NCI-H1105 (cell line): Measurements from ENCODE around the gene SLC35F2.

Source experiments
- DNase-seq: peaks from one replicate; lab custom pipeline; 2025; lab: John Stamatoyannopoulos, UW

Gene SLC35F2

GRCh38 chr11:107787733-107788132 lies 70.9 kb downstream of the SLC35F2 start:
- no peak for DNase-seq

- no peak for DNase-seq
Observed at GRCh38 chr11:107785401-107785800, 73.2 kb downstream of the SLC35F2 start.

DNA sequence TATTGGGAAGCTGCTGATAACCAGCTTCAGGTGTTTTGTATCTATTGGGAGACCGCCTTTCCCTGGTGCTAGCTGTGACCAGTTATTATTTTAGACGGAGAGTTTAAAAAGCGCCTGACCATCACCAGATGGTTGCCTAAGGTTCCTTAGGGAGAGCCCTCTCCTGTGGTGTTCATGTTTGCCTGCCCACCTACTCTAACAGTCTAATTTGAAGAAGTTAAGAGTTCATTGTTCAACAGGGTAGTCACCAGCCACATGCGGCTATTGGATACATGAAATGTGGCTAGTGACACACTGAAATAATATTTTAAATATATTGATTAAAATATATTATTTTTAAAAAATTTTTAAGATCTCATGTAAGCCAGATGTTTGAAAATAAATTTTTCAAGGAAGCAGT lies 75.5 kb downstream of the SLC35F2 start:
- no peak for DNase-seq

DNA sequence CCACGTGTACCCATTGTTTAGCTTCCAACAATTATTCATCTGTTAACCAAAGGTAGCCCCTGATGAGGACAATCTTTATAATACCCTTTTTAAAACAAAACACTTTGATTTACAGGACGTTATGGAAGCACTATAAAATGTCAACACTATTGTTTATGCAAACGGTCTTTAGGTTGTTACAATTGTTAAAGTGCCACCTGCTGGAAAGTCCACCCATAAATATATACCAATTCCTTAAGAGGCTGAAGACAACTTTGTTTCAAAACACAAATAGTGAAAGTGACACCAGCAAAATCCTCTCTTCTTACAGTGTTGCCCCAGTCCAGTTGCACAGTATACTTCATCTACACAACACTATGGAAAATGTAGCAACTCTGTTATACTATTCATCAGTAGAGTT lies 77.8 kb downstream of the SLC35F2 start:
- no peak for DNase-seq

- DNase-seq: no peak
Observed at GRCh38 chr11:107780136-107780535, 78.5 kb downstream of the SLC35F2 start.

DNA sequence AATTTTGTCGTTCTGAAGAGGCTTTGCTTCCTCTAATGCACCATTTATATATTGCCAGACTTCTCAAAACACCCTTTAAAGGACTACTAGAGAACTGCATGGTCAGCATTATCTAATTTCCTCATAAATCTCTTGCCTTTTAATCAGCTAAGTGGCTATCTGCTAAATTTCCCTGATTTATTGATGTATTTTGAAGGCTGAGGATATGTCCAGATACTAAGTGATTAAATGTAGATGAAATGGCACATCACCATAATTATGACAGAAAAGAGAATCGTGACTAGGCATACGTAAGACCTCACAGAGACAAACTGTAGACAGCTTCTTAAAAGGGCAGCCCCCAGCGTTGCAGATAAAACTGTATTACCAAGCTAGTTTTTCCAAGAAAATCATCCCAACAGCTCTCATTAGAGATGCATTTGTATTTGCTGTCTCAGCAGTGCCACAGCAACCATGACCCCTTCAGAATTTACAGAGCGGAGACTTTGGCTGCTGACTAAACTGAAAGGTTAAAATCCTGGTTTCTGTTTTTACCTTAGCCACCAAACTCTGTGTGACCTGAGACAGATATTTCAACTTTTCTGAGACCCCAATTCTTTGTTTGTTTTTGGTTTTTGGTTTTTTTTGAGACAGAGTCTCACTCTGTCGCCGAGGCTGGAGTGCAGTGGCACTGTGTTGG lies 79.6 kb downstream of the SLC35F2 start:
- no peak for DNase-seq

DNA sequence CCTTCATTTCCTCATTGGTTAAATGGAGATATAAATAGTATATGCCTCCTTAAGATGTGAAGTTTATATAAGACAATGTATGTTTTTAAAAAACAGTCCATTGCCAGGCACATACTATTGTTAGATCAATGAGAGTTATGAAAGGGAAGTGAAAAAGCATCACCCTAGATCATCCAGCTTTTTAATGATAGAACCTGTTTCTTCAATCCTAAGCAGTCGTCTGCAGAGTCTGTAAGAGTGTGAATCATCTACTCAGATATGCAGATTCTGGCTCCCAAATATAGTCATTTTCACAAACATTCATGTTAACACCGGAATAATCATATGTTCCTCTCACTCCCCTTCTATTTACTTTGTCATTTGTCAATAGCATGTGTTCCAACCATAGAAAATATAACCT lies 81.5 kb downstream of the SLC35F2 start:
- no peak for DNase-seq

DNA sequence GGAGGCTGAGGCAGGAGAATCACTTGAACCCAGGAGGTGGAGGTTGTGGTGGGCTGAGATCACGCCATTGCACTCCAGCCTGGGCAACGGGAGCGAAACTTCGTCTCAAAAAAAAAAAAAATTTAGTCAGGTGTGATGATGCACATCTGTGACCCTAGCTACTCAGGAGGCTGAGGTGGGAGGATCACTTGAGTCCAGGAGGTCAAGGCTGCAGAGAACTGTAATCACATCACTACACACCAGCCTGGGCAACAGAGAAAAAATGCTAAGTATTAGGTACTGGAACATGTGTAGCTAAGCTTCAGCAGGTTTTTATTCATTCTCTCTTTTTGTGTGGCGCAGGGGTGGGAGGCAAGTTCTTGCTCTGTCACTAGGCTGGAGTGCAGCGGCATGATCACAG lies 82.5 kb downstream of the SLC35F2 start:
- no peak for DNase-seq

- no peak for DNase-seq
Observed at GRCh38 chr11:107770551-107770951, 88.0 kb downstream of the SLC35F2 start.

GRCh38 chr11:107769189-107769588 lies 89.4 kb downstream of the SLC35F2 start:
- DNase-seq: no peak

- DNase-seq: peak; percentile 68
Observed at GRCh38 chr11:107758719-107759355, 99.8 kb downstream of the SLC35F2 start.

DNA sequence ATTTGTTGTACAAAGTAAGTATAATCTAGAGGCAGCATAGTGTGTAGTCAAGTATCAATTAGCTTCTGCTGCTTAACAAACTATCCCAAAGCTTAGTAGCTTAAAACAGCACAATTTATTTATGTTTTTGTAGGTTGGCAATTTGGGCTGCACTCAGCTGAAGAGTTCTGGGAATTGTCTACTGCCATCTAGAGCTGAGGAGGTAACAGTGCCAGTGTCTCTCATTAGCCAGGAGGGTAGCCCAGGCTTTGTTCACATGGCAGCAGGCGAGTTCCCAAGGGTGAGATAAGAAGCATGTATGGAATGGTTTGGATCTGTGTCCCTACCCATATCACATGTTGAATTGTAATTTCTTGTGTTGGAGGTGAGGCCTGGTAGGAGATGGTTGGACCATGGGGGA lies 100.9 kb downstream of the SLC35F2 start:
- no peak for DNase-seq

- no peak for DNase-seq
Observed at GRCh38 chr11:107756553-107756952, 102.0 kb downstream of the SLC35F2 start.

DNA sequence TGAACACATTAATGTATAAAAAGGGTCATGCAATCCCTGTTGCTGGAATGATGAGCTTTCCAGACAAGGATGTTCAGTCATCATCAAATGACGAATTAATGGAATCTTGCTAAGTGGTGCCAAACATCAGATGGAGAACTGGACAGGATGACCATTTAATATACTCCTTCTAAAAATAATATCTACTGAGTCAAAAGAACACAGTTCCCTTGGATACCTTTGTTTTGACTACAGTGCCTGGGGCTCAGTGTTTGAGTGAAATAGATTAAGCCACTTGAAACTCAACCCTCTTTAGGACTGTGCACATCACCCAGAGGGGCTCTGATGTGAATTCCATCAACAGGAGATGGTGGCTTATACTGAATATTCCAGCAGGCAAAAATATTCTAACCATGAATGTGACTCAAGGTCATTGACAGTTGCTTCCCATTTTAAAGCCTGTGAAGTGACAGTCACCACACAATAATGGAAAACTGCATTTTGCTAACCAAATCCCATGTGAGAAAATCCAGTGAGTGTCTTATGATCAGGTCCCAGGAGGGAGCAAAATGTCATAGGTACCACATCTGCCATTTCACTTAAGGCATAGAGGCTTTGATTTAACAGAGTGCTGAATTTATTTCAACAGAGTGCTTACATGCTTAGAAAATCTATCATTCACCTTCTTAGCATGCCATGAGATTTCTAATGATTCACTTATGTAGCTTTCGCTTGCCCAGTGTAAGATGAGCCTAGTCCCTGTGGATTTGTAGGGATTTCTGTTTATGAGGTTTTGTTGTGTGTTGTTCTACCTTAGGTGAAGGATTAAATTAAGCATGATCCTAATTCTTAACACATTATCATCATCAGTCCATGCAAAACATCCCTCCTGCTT lies 105.4 kb downstream of the SLC35F2 start:
- no peak for DNase-seq

- DNase-seq: no peak
Observed at GRCh38 chr11:107752508-107752907, 106.1 kb downstream of the SLC35F2 start.

DNA sequence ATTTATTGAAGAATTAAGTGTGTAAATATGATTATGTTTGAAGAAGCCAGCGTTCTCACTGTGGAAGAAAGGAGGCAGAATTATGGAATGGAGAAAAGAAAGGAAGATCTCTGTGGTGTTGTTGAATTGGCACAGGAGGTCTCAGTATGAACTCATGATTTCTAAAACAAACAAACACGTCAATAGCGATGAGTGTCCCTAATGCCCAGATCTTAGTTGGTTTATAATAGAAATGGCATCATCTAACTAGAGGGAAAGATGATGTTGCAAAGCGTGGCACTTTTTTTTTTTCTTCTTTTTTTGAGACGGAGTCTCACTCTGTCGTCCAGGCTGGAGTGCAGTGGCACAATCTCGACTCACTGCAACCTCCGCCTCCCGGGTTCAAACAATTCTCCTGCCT lies 107.5 kb downstream of the SLC35F2 start:
- DNase-seq: no peak

GRCh38 chr11:107750313-107750712 lies 108.3 kb downstream of the SLC35F2 start:
- no peak for DNase-seq

DNA sequence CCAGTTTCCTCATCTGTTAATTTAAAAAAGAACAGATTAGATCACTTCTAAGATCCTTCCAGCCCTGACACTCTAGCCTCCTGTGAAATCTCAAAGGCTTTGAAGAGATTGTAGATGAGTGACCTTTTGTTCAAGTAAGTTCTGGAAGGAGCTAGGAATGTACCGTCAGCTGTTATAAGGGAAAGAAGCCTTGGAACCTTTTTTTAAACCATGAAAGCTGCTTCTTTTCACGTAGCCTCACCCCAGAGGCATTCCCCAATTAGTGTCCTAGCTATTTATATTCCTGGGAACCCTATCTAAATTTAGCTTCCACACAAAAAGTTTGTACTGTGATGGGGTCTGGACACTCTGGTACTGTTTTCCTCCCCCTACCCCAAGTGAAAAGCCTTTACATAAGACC lies 111.0 kb downstream of the SLC35F2 start:
- no peak for DNase-seq

- no peak for DNase-seq
Observed at GRCh38 chr11:107744736-107745135, 113.9 kb downstream of the SLC35F2 start.

GRCh38 chr11:107743191-107743590 lies 115.4 kb downstream of the SLC35F2 start:
- DNase-seq: no peak

- DNase-seq: no peak
Observed at GRCh38 chr11:107741044-107741823, 117.4 kb downstream of the SLC35F2 start.
